CD4-positive, alpha-beta T cell (primary cell): ENCODE measurements around the gene CROT. TPM values are rescaled to one million over a fixed set of nuclear protein-coding genes. Genes with fewer than 3 reads are reported as not detected.

Source experiments
- ATAC-seq: fragments of 200-7000 bp; cut with Tn5 transposase; one replicate; pipeline ENCODE4 v1.10.0; 2022; ENCODE audit warnings: mild to moderate bottlenecking; ENCODE audit not compliant: poor library complexity
- CTCF ChIA-PET: fragments of 350-600 bp; sonication (Branson Sonifier 250); formaldehyde crosslinking; loops from one replicate; lab custom pipeline; 2021; ENCODE audit warnings: antibody characterized with exemption, inconsistent platforms; lab: Charles Lee
- POLR2A ChIA-PET: fragments of 350-600 bp; sonication (Branson Sonifier 250); formaldehyde crosslinking; loops from one replicate; lab custom pipeline; 2021; ENCODE audit warnings: antibody characterized with exemption, inconsistent platforms; lab: Charles Lee
- DNase-seq, 14 experiments: peaks; one replicate each; pipeline ENCODE4 v3.0.0-alpha.2; 2013 to 2020; ENCODE audit warnings: mixed read lengths in 2 of 14
- H3K27ac ChIP-seq, 2 donors: one replicate each; pipeline versions ENCODE4 v1.5.1 to v1.7.0; 2013; ENCODE audit warnings: low read length in 2 of 2, low read depth in 1 of 2, mild to moderate bottlenecking in 1 of 2
- H3K27me3 ChIP-seq, 2 experiments: 1 replicate in 1 of 2; 2 replicates in 1 of 2; pipeline versions ENCODE4 v1.6.1 to v1.7.0; 2013; ENCODE audit warnings: low read length in 2 of 2, control low read depth in 1 of 2, mild to moderate bottlenecking in 1 of 2, moderate library complexity in 1 of 2; ENCODE audit not compliant: insufficient read depth in 2 of 2, control insufficient read depth in 1 of 2
- H3K36me3 ChIP-seq: one replicate; pipeline ENCODE4 v1.6.1; 2013; ENCODE audit warnings: low read length, control low read depth; ENCODE audit not compliant: insufficient read depth
- H3K4me1 ChIP-seq: one replicate; pipeline ENCODE4 v1.6.1; 2013; ENCODE audit warnings: low read length, control low read depth; ENCODE audit not compliant: insufficient read depth
- H3K4me3 ChIP-seq: one replicate; pipeline ENCODE4 v1.5.1; 2013; ENCODE audit warnings: mild to moderate bottlenecking, low read length, moderate library complexity
- H3K9me3 ChIP-seq, 2 experiments: 1 replicate in 1 of 2; 2 replicates in 1 of 2; pipeline versions ENCODE4 v1.6.1 to v1.7.0; 2013; ENCODE audit warnings: low read length in 2 of 2, mild to moderate bottlenecking in 2 of 2, control low read depth in 1 of 2, moderate library complexity in 1 of 2; ENCODE audit not compliant: control insufficient read depth in 1 of 2, insufficient read depth in 1 of 2
- H3K27ac Mint-ChIP-seq: one replicate; pipeline ENCODE4 v1.8.0; 2020; ENCODE audit warnings: mixed read lengths
- H3K27me3 Mint-ChIP-seq: one replicate; pipeline ENCODE4 v1.8.0; 2021; ENCODE audit warnings: mixed read lengths
- H3K36me3 Mint-ChIP-seq: one replicate; pipeline ENCODE4 v1.8.0; 2021; ENCODE audit warnings: low read depth, mixed read lengths
- H3K4me1 Mint-ChIP-seq: one replicate; pipeline ENCODE4 v1.8.0; 2021; ENCODE audit warnings: low read depth, mixed read lengths
- H3K4me3 Mint-ChIP-seq: one replicate; pipeline ENCODE4 v1.8.0; 2020; ENCODE audit warnings: mild to moderate bottlenecking, mixed read lengths
- H3K9me3 Mint-ChIP-seq: one replicate; pipeline ENCODE4 v1.8.0; 2020; ENCODE audit warnings: mixed read lengths
- CTCF ChIP-seq: fragments of 200-600 bp; IDR thresholded peaks from one replicate; pipeline ENCODE4 v1.8.0; 2022; ENCODE audit warnings: antibody characterized with exemption, mild to moderate bottlenecking
- intact Hi-C, 2 experiments: fragments of 100-400 bp; cut with DNase I in 1 of 2; cut with micrococcal nuclease in 1 of 2; formaldehyde crosslinking; loops; one replicate each; pipeline versions ENCODE4 v1.15.1 to v1.9.0; 2023 to 2025; cut with DNase I, micrococcal nuclease
- total RNA-seq, 174 experiments: library from RNA in 2 of 174; stranded (reverse) in 2 of 174; gene quantifications; one replicate each; pipeline ENCODE4 v1.2.3 and lab custom pipeline; 2021 to 2026

Gene CROT
- total RNA-seq, 2 experiments from 2014 or later, result 8.5 to 8.6 TPM

- ATAC-seq (peak; percentile 92), DNase-seq (peak; percentile 37 to 82 (median 54))
- Histone ChIP-seq H3K4me1 (peaks cover 5% of the 10 kb centered on the region), H3K27me3 (no peaks in the 10 kb centered on the region), H3K9me3 (no peaks in the 10 kb centered on the region), H3K36me3 (no peaks in the 10 kb centered on the region), H3K4me3 (no peak overlapping the region), H3K27ac (no peak overlapping the region)
- Mint-ChIP-seq H3K9me3 (no peaks in the 10 kb centered on the region), H3K4me1 (peaks cover 8% of the 10 kb centered on the region), H3K27me3 (no peaks in the 10 kb centered on the region), H3K36me3 (no peaks in the 10 kb centered on the region), H3K27ac (no peak overlapping the region), H3K4me3 (no peak overlapping the region)
- ChIA-PET POLR2A (interaction anchor here (1.1 kb wide), 1 partner anchor 103 kb away, joined by 5 read pairs; no protein-coding TSS in a partner anchor), CTCF (interaction anchor here (0.6 to 1.4 kb wide), 10 partner anchors 13 to 575 kb away, joined by 3 to 52 read pairs (median 4); partner anchors contain the start of gene CROT)
- intact Hi-C loops, result loop anchor here (1.0 to 10.0 kb wide), 5 partner anchors 32 to 802 kb away; partner anchors contain the start of gene CROT (in 1 of the 2)
- TF ChIP-seq CTCF, result peak; percentile 95
Measured at GRCh38 chr7:87312215-87312865, 33.1 kb upstream of the CROT start.

- DNase-seq, result no peak
- ChIA-PET CTCF (interaction anchor here (3.4 kb wide), 1 partner anchor 100 kb away, joined by 13 read pairs; no protein-coding TSS in a partner anchor), POLR2A (no interaction called here)
- Mint-ChIP-seq H3K4me1 (peaks cover 29% of the 10 kb centered on the region), H3K9me3 (no peaks in the 10 kb centered on the region), H3K4me3 (no peak overlapping the region), H3K27ac (no peak overlapping the region), H3K27me3 (no peaks in the 10 kb centered on the region), H3K36me3 (no peaks in the 10 kb centered on the region)
- H3K4me1 ChIP-seq, result peaks cover 18% of the 10 kb centered on the region
- H3K9me3 ChIP-seq, result no peaks in the 10 kb centered on the region
- H3K36me3 ChIP-seq, result no peaks in the 10 kb centered on the region
- no peak for TF ChIP-seq CTCF
- intact Hi-C loops, result loop anchor here in 1 of 2 experiments (10.0 kb wide), 1 partner anchor 799 kb away; no protein-coding TSS in a partner anchor
- H3K27ac ChIP-seq, result no peak overlapping the region
- ATAC-seq, result no peak
- H3K27me3 ChIP-seq, result no peaks in the 10 kb centered on the region
- no peak overlapping the region for H3K4me3 ChIP-seq
Measured at GRCh38 chr7:87316097-87316700, 29.3 kb upstream of the CROT start.

- Histone ChIP-seq H3K4me3 (no peak overlapping the region), H3K36me3 (no peaks in the 10 kb centered on the region), H3K27ac (no peak overlapping the region), H3K27me3 (no peaks in the 10 kb centered on the region), H3K9me3 (peaks cover 0 to under 1% of the 10 kb centered on the region in 2 experiments), H3K4me1 (peaks cover 18% of the 10 kb centered on the region)
- intact Hi-C loops, result loop anchor here in 1 of 2 experiments (10.0 kb wide), 1 partner anchor 798 kb away; no protein-coding TSS in a partner anchor
- Mint-ChIP-seq H3K9me3 (no peaks in the 10 kb centered on the region), H3K4me3 (no peak overlapping the region), H3K27me3 (no peaks in the 10 kb centered on the region), H3K36me3 (peaks cover 5% of the 10 kb centered on the region), H3K27ac (peak overlapping the region; percentile 24), H3K4me1 (peaks cover 29% of the 10 kb centered on the region)
- TF ChIP-seq CTCF, result no peak
- ATAC-seq, result no peak
- ChIA-PET POLR2A (no interaction called here), CTCF (interaction anchor here (3.4 kb wide), 1 partner anchor 99 kb away, joined by 13 read pairs; no protein-coding TSS in a partner anchor)
- DNase-seq, result peak in 1 of 14 experiments; percentile 24
Measured at GRCh38 chr7:87316846-87317552, 28.5 kb upstream of the CROT start.
